Activated CD4-positive, CD25-positive, alpha-beta regulatory T cell treated with anti-CD3 and anti-CD28 coated beads, Interleukin-2, amount 50 U/mL, for 24 hours (primary cell): ENCODE data around the gene GINS1.
A peak's percentile ranks its signal among the peaks of the same experiment; 100 is the strongest.
"Not testable (repeated sequence)": the region's sequence is repeated elsewhere in the genome, so short reads cannot be mapped to it uniquely, and the experiment has no call there.

Experiments
- ATAC-seq, 2 donors: fragments of 150-1000 bp; cut with Tn5 transposase; one replicate each; pipeline ENCODE4 v1.10.0; 2021; ENCODE audit warnings: mild to moderate bottlenecking in 1 of 2, moderate library complexity in 1 of 2

Gene GINS1

GRCh38 chr20:25454153-25454900, 46.9 kb downstream of the GINS1 start:
- ATAC-seq, result no peak

- ATAC-seq, result peak in 1 of 2 donors; percentile 25
Observed at GRCh38 chr20:25457886-25458680, 50.6 kb downstream of the GINS1 start.

GRCh38 chr20:25459111-25459830, 51.8 kb downstream of the GINS1 start:
- ATAC-seq, result no peak

- no peak for ATAC-seq
Observed at GRCh38 chr20:25459916-25460535, 52.6 kb downstream of the GINS1 start.

GRCh38 chr20:25460566-25461280, 53.2 kb downstream of the GINS1 start:
- no peak for ATAC-seq

GRCh38 chr20:25461281-25461650, 53.8 kb downstream of the GINS1 start:
- ATAC-seq, result no peak

- ATAC-seq, result no peak
Observed at GRCh38 chr20:25461786-25462545, 54.5 kb downstream of the GINS1 start.

GRCh38 chr20:25464501-25465242, 57.2 kb downstream of the GINS1 start:
- ATAC-seq, result no peak

GRCh38 chr20:25465243-25466135, 58.0 kb downstream of the GINS1 start:
- ATAC-seq, result no peak

- no peak for ATAC-seq
Observed at GRCh38 chr20:25466846-25467245, 59.4 kb downstream of the GINS1 start.

- no peak for ATAC-seq
Observed at GRCh38 chr20:25467441-25467840, 60.0 kb downstream of the GINS1 start.

- no peak for ATAC-seq
Observed at GRCh38 chr20:25468126-25469075, 60.9 kb downstream of the GINS1 start.

- ATAC-seq, result no peak
Observed at GRCh38 chr20:25469558-25469957, 62.1 kb downstream of the GINS1 start.

GRCh38 chr20:25470045-25470444, 62.6 kb downstream of the GINS1 start:
- ATAC-seq, result no peak

GRCh38 chr20:25471020-25471419, 63.5 kb downstream of the GINS1 start:
- ATAC-seq, result no peak

GRCh38 chr20:25473297-25473696, 65.8 kb downstream of the GINS1 start:
- not testable (repeated sequence) for ATAC-seq

GRCh38 chr20:25476106-25477013, 68.9 kb downstream of the GINS1 start:
- no peak for ATAC-seq
